Neuronal stem cell (in vitro differentiated cells): ENCODE data around the gene SMIM31. TPM values are rescaled to one million over a fixed set of nuclear protein-coding genes. Genes with fewer than 3 reads are reported as not detected.

Experiments used
- DNase-seq: peaks from one replicate; pipeline ENCODE4 v3.0.0-alpha.2; 2013; ENCODE audit warnings: low spot score
- H2AFZ ChIP-seq: one replicate; pipeline ENCODE4 v1.6.1; 2013; ENCODE audit warnings: mild to moderate bottlenecking, low read length, inconsistent platforms
- H2AK5ac ChIP-seq: 2 replicates; pipeline ENCODE4 v1.6.1; 2013; ENCODE audit warnings: low read depth, mild to moderate bottlenecking, inconsistent platforms, low read length, moderate library complexity, mixed read lengths
- H2BK120ac ChIP-seq: 2 replicates; pipeline ENCODE4 v1.6.1; 2013; ENCODE audit warnings: low read depth, mild to moderate bottlenecking, inconsistent platforms, low read length, moderate library complexity, mixed read lengths
- H2BK12ac ChIP-seq: one replicate; pipeline ENCODE4 v1.6.1; 2013; ENCODE audit warnings: low read length, inconsistent platforms
- H2BK15ac ChIP-seq: 2 replicates; pipeline ENCODE4 v1.6.1; 2013; ENCODE audit warnings: mild to moderate bottlenecking, low read length, inconsistent platforms, mixed read lengths
- H2BK5ac ChIP-seq: one replicate; pipeline ENCODE4 v1.6.1; 2013; ENCODE audit warnings: inconsistent platforms, mild to moderate bottlenecking, low read length, moderate library complexity
- H3K14ac ChIP-seq: one replicate; pipeline ENCODE4 v1.6.1; 2013; ENCODE audit warnings: low read length, inconsistent platforms
- H3K18ac ChIP-seq: 2 replicates; pipeline ENCODE4 v1.6.1; 2013; ENCODE audit warnings: low read length, inconsistent platforms
- H3K23ac ChIP-seq: 2 replicates; pipeline ENCODE4 v1.6.1; 2013; ENCODE audit warnings: low read depth, mild to moderate bottlenecking, mixed read lengths, low read length, inconsistent platforms; ENCODE audit not compliant: poor library complexity
- H3K27ac ChIP-seq: replicated peaks from 3 replicates; pipeline ENCODE4 v1.5.1; 2013; ENCODE audit warnings: low read length, inconsistent platforms
- H3K27me3 ChIP-seq, 3 experiments: 2 replicates each; pipeline ENCODE4 v1.6.1; 2013; ENCODE audit warnings: low read length in 3 of 3, mild to moderate bottlenecking in 2 of 3, inconsistent platforms in 1 of 3, low read depth in 1 of 3, mixed read lengths in 1 of 3, moderate library complexity in 1 of 3; ENCODE audit not compliant: control insufficient read depth in 3 of 3, insufficient read depth in 3 of 3
- H3K36me3 ChIP-seq, 2 donors: replicated peaks in 1 of 2; 2 replicates each; pipeline ENCODE4 v1.6.1; 2013; ENCODE audit warnings: low read length in 2 of 2; ENCODE audit not compliant: control insufficient read depth in 2 of 2, insufficient read depth in 2 of 2
- H3K4ac ChIP-seq: 2 replicates; pipeline ENCODE4 v1.6.1; 2013; ENCODE audit warnings: inconsistent platforms, mild to moderate bottlenecking, low read length, moderate library complexity
- H3K4me1 ChIP-seq, 2 donors: 1 replicate in 1 of 2; 2 replicates in 1 of 2; pipeline ENCODE4 v1.6.1; 2013; ENCODE audit warnings: low read length in 2 of 2, low read depth in 1 of 2; ENCODE audit not compliant: control insufficient read depth in 2 of 2, insufficient read depth in 1 of 2
- H3K4me2 ChIP-seq: one replicate; pipeline ENCODE4 v1.6.1; 2013; ENCODE audit warnings: mild to moderate bottlenecking, low read length, inconsistent platforms; ENCODE audit not compliant: insufficient read depth, poor library complexity, severe bottlenecking
- H3K4me3 ChIP-seq, 2 donors: 2 replicates each; pipeline ENCODE4 v1.5.1; 2013; ENCODE audit warnings: low read length in 2 of 2, mild to moderate bottlenecking in 2 of 2, inconsistent platforms in 1 of 2, moderate library complexity in 1 of 2
- H3K79me1 ChIP-seq: one replicate; pipeline ENCODE4 v1.6.1; 2013; ENCODE audit warnings: low read depth, mild to moderate bottlenecking, inconsistent platforms, low read length, moderate library complexity
- H3K9ac ChIP-seq: one replicate; pipeline ENCODE4 v1.6.1; 2013; ENCODE audit warnings: mild to moderate bottlenecking, low read depth, low read length, inconsistent platforms; ENCODE audit not compliant: poor library complexity
- H3K9me3 ChIP-seq, 2 donors: replicated peaks in 1 of 2; 2 replicates each; pipeline versions ENCODE3 to v1.6.1; 2013; ENCODE audit warnings: low read length in 2 of 2, mild to moderate bottlenecking in 2 of 2, inconsistent platforms in 1 of 2, low read depth in 1 of 2, mixed read lengths in 1 of 2, moderate library complexity in 1 of 2; ENCODE audit not compliant: control insufficient read depth in 2 of 2, insufficient read depth in 1 of 2
- H4K8ac ChIP-seq: one replicate; pipeline ENCODE4 v1.6.1; 2013; ENCODE audit warnings: low read depth, mild to moderate bottlenecking, inconsistent platforms, low read length, moderate library complexity
- H4K91ac ChIP-seq: one replicate; pipeline ENCODE4 v1.6.1; 2013; ENCODE audit warnings: low read length, low read depth, mild to moderate bottlenecking, inconsistent platforms; ENCODE audit not compliant: poor library complexity
- WGBS, 2 donors: extraction: QIAGEN DNeasy Blood & Tissue Kit; methylation state at CpG; one replicate each; pipeline ENCODE4 v1.1.7; 2013; ENCODE audit warnings: missing lambda C conversion rate in 2 of 2, mixed read lengths in 1 of 2; ENCODE audit not compliant: insufficient read length in 2 of 2, insufficient replicate concordance in 1 of 2; ENCODE audit errors: extremely low coverage in 2 of 2; 5-methylcytosine and 5-hydroxymethylcytosine counted together
- small RNA-seq: library from polyadenylated mRNA; stranded (forward); fragments of <200 nt; extraction: miRNeasy Mini kit (QIAGEN cat#:217004); gene quantifications from one replicate; pipeline ENCODE3, GENCODE V24; 2013; ENCODE audit not compliant: insufficient read depth

SMIM31 gene

GRCh38 chr4:164846566-164846965, 92.6 kb downstream of the SMIM31 start:
- WGBS, 2 donors, result no CpG with 5 or more reads among the region's 4 CpGs
- no peak overlapping the region for H3K4me3 ChIP-seq
- no peak overlapping the region for H2AK5ac ChIP-seq

GRCh38 chr4:164847016-164847415, 93.1 kb downstream of the SMIM31 start:
- H3K14ac ChIP-seq, result no peak overlapping the region
- H3K79me1 ChIP-seq, result no peaks in the 10 kb centered on the region
- no peak overlapping the region for H4K8ac ChIP-seq
- H2BK12ac ChIP-seq, result no peak overlapping the region
- H4K91ac ChIP-seq, result no peak overlapping the region
- no peak overlapping the region for H3K23ac ChIP-seq
- H3K9me3 ChIP-seq, result no peaks in the 10 kb centered on the region
- H3K4me2 ChIP-seq, result no peak overlapping the region
- no peak overlapping the region for H3K9ac ChIP-seq
- no peak overlapping the region for H2BK15ac ChIP-seq
- no peak overlapping the region for H3K27ac ChIP-seq
- H2BK120ac ChIP-seq, result no peak overlapping the region
- no peak overlapping the region for H2AFZ ChIP-seq
- no peak overlapping the region for H3K4ac ChIP-seq
- DNase-seq, result no peak
- H2BK5ac ChIP-seq, result no peak overlapping the region
- H3K4me3 ChIP-seq, result no peak overlapping the region
- H3K27me3 ChIP-seq, result no peaks in the 10 kb centered on the region
- no peaks in the 10 kb centered on the region for H3K36me3 ChIP-seq
- H2AK5ac ChIP-seq, result no peak overlapping the region
- no CpG with 5 or more reads among the region's 3 CpGs for WGBS, 2 donors
- H3K4me1 ChIP-seq, result no peaks in the 10 kb centered on the region
- H3K18ac ChIP-seq, result no peak overlapping the region

More at GRCh38 chr4:164846566-164846965, 92.6 kb downstream of the SMIM31 start:
- no peak overlapping the region for H3K27ac ChIP-seq
- H3K9ac ChIP-seq, result no peak overlapping the region
- no peak overlapping the region for H4K91ac ChIP-seq
- no peak overlapping the region for H2BK120ac ChIP-seq
- no peak overlapping the region for H3K4ac ChIP-seq
- no peak overlapping the region for H4K8ac ChIP-seq
- no peak overlapping the region for H3K4me2 ChIP-seq
- no peaks in the 10 kb centered on the region for H3K27me3 ChIP-seq
- no peaks in the 10 kb centered on the region for H3K9me3 ChIP-seq
- no peak overlapping the region for H3K14ac ChIP-seq
- no peaks in the 10 kb centered on the region for H3K4me1 ChIP-seq
- DNase-seq, result no peak
- H2AFZ ChIP-seq, result no peak overlapping the region
- no peaks in the 10 kb centered on the region for H3K79me1 ChIP-seq
- no peak overlapping the region for H2BK5ac ChIP-seq
- H3K18ac ChIP-seq, result no peak overlapping the region
- no peak overlapping the region for H2BK15ac ChIP-seq
- H3K23ac ChIP-seq, result no peak overlapping the region
- H2BK12ac ChIP-seq, result no peak overlapping the region
- no peaks in the 10 kb centered on the region for H3K36me3 ChIP-seq

- Histone ChIP-seq H2AFZ (no peak overlapping the region), H2BK5ac (no peak overlapping the region), H3K36me3 (no peaks in the 10 kb centered on the region), H3K27me3 (no peaks in the 10 kb centered on the region), H4K8ac (no peak overlapping the region), H3K23ac (no peak overlapping the region), H3K9me3 (no peaks in the 10 kb centered on the region), H3K4ac (no peak overlapping the region), H3K79me1 (no peaks in the 10 kb centered on the region), H2BK120ac (no peak overlapping the region), H2BK12ac (no peak overlapping the region), H3K4me1 (no peaks in the 10 kb centered on the region), H3K4me2 (no peak overlapping the region), H4K91ac (no peak overlapping the region), H3K4me3 (no peak overlapping the region), H3K14ac (no peak overlapping the region), H2AK5ac (no peak overlapping the region), H2BK15ac (no peak overlapping the region), H3K27ac (no peak overlapping the region), H3K9ac (no peak overlapping the region), H3K18ac (no peak overlapping the region)
- no peak for DNase-seq
- no CpG with 5 or more reads among the region's 2 CpGs for WGBS, 2 donors
Measured at GRCh38 chr4:164847967-164848649, 94.2 kb downstream of the SMIM31 start.

Small RNA genes lying within 50 kb of the gene (small RNA-seq; reads per million reads assigned to genes)
- not detected for gene RNU6-668P
